H1 (cell line): ENCODE measurements around the gene NLRC5. TPM values are rescaled to one million over a fixed set of nuclear protein-coding genes. Genes with fewer than 3 reads are reported as not detected.

Experiments
- TAF7 ChIP-seq: optimal IDR thresholded peaks from 2 replicates; pipeline ENCODE3; 2011; ENCODE audit warnings: low read depth, mild to moderate bottlenecking, inconsistent platforms, low read length, moderate library complexity, borderline replicate concordance
- ZNF274 ChIP-seq: IDR thresholded peaks from 2 replicates; pipeline ENCODE4 v1.7.0; 2012; ENCODE audit warnings: low read length, borderline replicate concordance; ENCODE audit errors: extremely low read depth
- polyA plus RNA-seq, 7 experiments: library from polyadenylated mRNA; depleted of rRNA in 3 of 7; stranded (reverse) in 5 of 7; unstranded in 2 of 7; fragments of >200 nt in 5 of 7; fragments of 200-250 nt in 2 of 7; gene quantifications; 1 replicate in 5 of 7; 2 replicates in 1 of 7; 4 replicates in 1 of 7; pipeline versions ENCODE4 v1.2.1 to v1.2.3, GENCODE V29; 2011 to 2013; ENCODE audit warnings: missing spikeins in 2 of 7, mixed read lengths in 2 of 7
- total RNA-seq: library from RNA; stranded (reverse); fragmentation: NEBNext Ultra II Directional; extraction: Animal tissue kit (Norgen Biotek cat#: 25700); gene quantifications from 2 replicates; pipeline ENCODE4 v1.2.1, GENCODE V29; 2021
- TF ChIP-seq, protein P1 (sequence below): IDR thresholded peaks from 2 replicates; pipeline ENCODE4 v1.6.1; 2011; ENCODE audit warnings: low read depth, mild to moderate bottlenecking, low read length; ENCODE audit not compliant: insufficient read depth

Gene NLRC5
- total and polyA plus RNA-seq, 2 of the 8 experiments (the other 6 are each of a cell fraction or from before 2014, with no cell fraction given), result 2.2 to 3.2 TPM

- no peak for TF ChIP-seq ZNF274
- TF ChIP-seq, protein P1, sequence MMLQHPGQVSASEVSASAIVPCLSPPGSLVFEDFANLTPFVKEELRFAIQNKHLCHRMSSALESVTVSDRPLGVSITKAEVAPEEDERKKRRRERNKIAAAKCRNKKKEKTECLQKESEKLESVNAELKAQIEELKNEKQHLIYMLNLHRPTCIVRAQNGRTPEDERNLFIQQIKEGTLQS, result no peak
- TF ChIP-seq TAF7, result no peak
Measured at GRCh38 chr16:57000271-57001025, 11.1 kb downstream of the NLRC5 start (continued).
